HG03108 (cell line): ENCODE measurements around the gene DNAH17.

Experiments
- ATAC-seq: cut with Tn5 transposase; IDR thresholded peaks from one replicate; pipeline ENCODE4 v1.9.1; 2021; ENCODE audit warnings: moderate library complexity; ENCODE audit not compliant: unreplicated experiment

The DNAH17 gene

GRCh38 chr17:78458736-78459335 is 118.4 kb downstream of the DNAH17 start:
- no peak for ATAC-seq

- ATAC-seq = no peak
Measured at GRCh38 chr17:78458091-78458490, 119.1 kb downstream of the DNAH17 start.

- ATAC-seq = no peak
Measured at GRCh38 chr17:78454346-78454745, 122.8 kb downstream of the DNAH17 start.

GRCh38 chr17:78451753-78452152 is 125.4 kb downstream of the DNAH17 start:
- ATAC-seq = no peak

- no peak for ATAC-seq
Measured at GRCh38 chr17:78450696-78451345, 126.4 kb downstream of the DNAH17 start.

GRCh38 chr17:78449983-78450595 is 127.1 kb downstream of the DNAH17 start:
- no peak for ATAC-seq

GRCh38 chr17:78448356-78448993 is 128.7 kb downstream of the DNAH17 start:
- no peak for ATAC-seq

- no peak for ATAC-seq
Measured at GRCh38 chr17:78446833-78447232, 130.4 kb downstream of the DNAH17 start.

GRCh38 chr17:78444392-78444791 is 132.8 kb downstream of the DNAH17 start:
- no peak for ATAC-seq

GRCh38 chr17:78442648-78443218 is 134.5 kb downstream of the DNAH17 start:
- ATAC-seq = no peak

- ATAC-seq = no peak
Measured at GRCh38 chr17:78441271-78441971, 135.8 kb downstream of the DNAH17 start.

- ATAC-seq = no peak
Measured at GRCh38 chr17:78438694-78439325, 138.4 kb downstream of the DNAH17 start.

GRCh38 chr17:78438271-78438691 is 138.9 kb downstream of the DNAH17 start:
- ATAC-seq = no peak

- ATAC-seq = no peak
Measured at GRCh38 chr17:78437508-78438169, 139.6 kb downstream of the DNAH17 start.

- ATAC-seq = no peak
Measured at GRCh38 chr17:78435330-78436005, 141.7 kb downstream of the DNAH17 start.

- no peak for ATAC-seq
Measured at GRCh38 chr17:78434455-78435329, 142.5 kb downstream of the DNAH17 start.

- ATAC-seq = no peak
Measured at GRCh38 chr17:78433780-78434335, 143.3 kb downstream of the DNAH17 start.
